ENCODE measurements around the gene MAGI3. TPM values are rescaled to one million over a fixed set of nuclear protein-coding genes. Genes with fewer than 3 reads are reported as not detected.

The MAGI3 gene
- total and polyA plus RNA-seq, 2 of the 13 experiments (the other 11 are each of a cell fraction or from before 2014, with no cell fraction given): 4.0 to 11.8 TPM

- TF ChIP-seq NONO (IDR thresholded peaks at IDR 0.05): no peak
- peak; percentile 40; the same call in 1 of the 2 replicates for TF ChIP-seq NONO (CRISPR knock-in tag; conservative IDR thresholded peaks at IDR 0.05)
- TF ChIP-seq LRRFIP1 (CRISPR knock-in tag; conservative IDR thresholded peaks at IDR 0.05): no peak
- peak; percentile 97 for TF ChIP-seq BCL6 (CRISPR knock-in tag; IDR thresholded peaks at IDR 0.05)
- TF ChIP-seq MED8 (CRISPR knock-in tag; IDR thresholded peaks at IDR 0.05; ENCODE audit: insufficient replicate concordance): no peak
- TF ChIP-seq POGZ (CRISPR knock-in tag; IDR thresholded peaks at IDR 0.05): peak; percentile 60
- TF ChIP-seq DRAP1 (CRISPR knock-in tag; IDR thresholded peaks at IDR 0.05): 0 out of 2 replicates have a peak, but pooled peaks have one; percentile 22
- TF ChIP-seq AGO2 (optimal IDR thresholded peaks at IDR 0.05; ENCODE audit: low read depth, low read length): no peak
- TF ChIP-seq NFE2L1 (CRISPR knock-in tag; IDR thresholded peaks at IDR 0.05; ENCODE audit: borderline replicate concordance): no peak
- no peak for TF ChIP-seq PCBP2 (optimal IDR thresholded peaks at IDR 0.05; ENCODE audit: low read depth, low read length, poor library complexity, severe bottlenecking)
- TF ChIP-seq ZNF414 (CRISPR knock-in tag; IDR thresholded peaks at IDR 0.05): no peak
- TF ChIP-seq AHDC1 (CRISPR knock-in tag; IDR thresholded peaks at IDR 0.05; ENCODE audit: borderline replicate concordance): peak; percentile 95; the same call in 1 of the 2 replicates
- TF ChIP-seq ZNF451 (CRISPR knock-in tag; IDR thresholded peaks at IDR 0.05): no peak
- TF ChIP-seq HNF4G (IDR thresholded peaks at IDR 0.05; ENCODE audit: borderline replicate concordance, low read depth, low read length): peak; percentile 92
- TF ChIP-seq HNF4G (CRISPR knock-in tag; IDR thresholded peaks at IDR 0.05; ENCODE audit: borderline replicate concordance, low read depth): peak; percentile 83; the same call in 1 of the 2 replicates
- peak; percentile 41; the same call in 1 of the 2 replicates for TF ChIP-seq CEBPG (CRISPR knock-in tag; IDR thresholded peaks at IDR 0.05)
- TF ChIP-seq ZBTB33 (CRISPR knock-in tag; IDR thresholded peaks at IDR 0.05): no peak
- 0 out of 2 replicates have a peak, but pooled peaks have one; percentile 48 for TF ChIP-seq KDM4B (CRISPR knock-in tag; IDR thresholded peaks at IDR 0.05)
Observed at GRCh38 chr1:113508364-113509164, 118.2 kb downstream of the MAGI3 start (continued).
